HG03095 (cell line): Measurements from ENCODE around the gene PEX26.
"Not testable (repeated sequence)": the region's sequence is repeated elsewhere in the genome, so short reads cannot be mapped to it uniquely, and the experiment has no call there.

Experiments used
- ATAC-seq: cut with Tn5 transposase; IDR thresholded peaks from one replicate; pipeline ENCODE4 v1.9.1; 2021; ENCODE audit warnings: moderate library complexity; ENCODE audit not compliant: unreplicated experiment

Gene PEX26

GRCh38 chr22:18077639-18078328, at the start of gene PEX26:
TSS of gene PEX26 (plus strand) at chr22:18077990. CDS start at chr22:18078377, 387 bp downstream.
- peak; percentile 78 for ATAC-seq

GRCh38 chr22:18028817-18029527, 48.8 kb upstream of the PEX26 start:
- ATAC-seq = no peak

GRCh38 chr22:18029686-18030267, 48.0 kb upstream of the PEX26 start:
- no peak for ATAC-seq

GRCh38 chr22:18031695-18032454, 45.9 kb upstream of the PEX26 start:
- ATAC-seq = no peak

- ATAC-seq = no peak
Measured at GRCh38 chr22:18032455-18033101, 45.2 kb upstream of the PEX26 start.

GRCh38 chr22:18033204-18033998, 44.4 kb upstream of the PEX26 start:
- ATAC-seq = no peak

- no peak for ATAC-seq
Measured at GRCh38 chr22:18034076-18034475, 43.7 kb upstream of the PEX26 start.

- no peak for ATAC-seq
Measured at GRCh38 chr22:18035751-18036150, 42.0 kb upstream of the PEX26 start.

- not testable (repeated sequence) for ATAC-seq
Measured at GRCh38 chr22:18040898-18041297, 36.9 kb upstream of the PEX26 start.

- no peak for ATAC-seq
Measured at GRCh38 chr22:18042685-18043084, 35.1 kb upstream of the PEX26 start.

GRCh38 chr22:18044548-18045271, 33.1 kb upstream of the PEX26 start:
- no peak for ATAC-seq

- ATAC-seq = no peak
Measured at GRCh38 chr22:18045794-18046193, 32.0 kb upstream of the PEX26 start.

GRCh38 chr22:18048041-18048440, 29.7 kb upstream of the PEX26 start:
- ATAC-seq = no peak

GRCh38 chr22:18048441-18048898, 29.3 kb upstream of the PEX26 start:
- no peak for ATAC-seq

- ATAC-seq = no peak
Measured at GRCh38 chr22:18050065-18050464, 27.7 kb upstream of the PEX26 start.

- ATAC-seq = not testable (repeated sequence)
Measured at GRCh38 chr22:18051113-18051512, 26.7 kb upstream of the PEX26 start.

GRCh38 chr22:18053216-18053946, 24.4 kb upstream of the PEX26 start:
- not testable (repeated sequence) for ATAC-seq

- no peak for ATAC-seq
Measured at GRCh38 chr22:18055619-18056160, 22.1 kb upstream of the PEX26 start.
